Measurements from ENCODE around the gene NPM1.

Gene NPM1

DNA sequence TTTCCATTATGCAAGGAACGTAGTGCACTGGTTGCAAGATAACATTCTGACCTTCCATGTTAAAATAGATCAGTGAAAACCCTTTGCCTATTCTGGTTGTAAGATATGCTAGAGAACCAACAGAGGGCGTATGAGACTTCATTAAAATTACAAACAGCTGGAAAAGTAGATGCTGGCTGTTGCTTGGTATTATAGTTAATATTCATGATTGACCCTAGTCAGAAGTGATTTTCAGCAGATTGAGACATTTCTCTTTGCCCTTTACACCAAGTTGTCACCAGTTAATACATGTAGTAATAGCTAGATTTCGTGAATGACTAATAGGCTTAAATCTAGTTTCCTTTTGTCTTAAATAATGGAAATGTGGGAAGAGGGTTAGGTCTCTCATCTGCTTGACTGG lies 18.0 kb downstream of the NPM1 start:
- H3K4me3 ChIP-seq (ENCODE audit: low read length): no peak overlapping the region
- H3K79me2 ChIP-seq (ENCODE audit: low read length): peaks cover 71% of the 10 kb centered on the region
- no peak overlapping the region for H3K4me2 ChIP-seq (ENCODE audit: low read depth, low read length)
- TF ChIP-seq EZH2 (optimal IDR thresholded peaks at IDR 0.05; ENCODE audit: low read depth, low read length): no peak
- TF ChIP-seq, protein P1, sequence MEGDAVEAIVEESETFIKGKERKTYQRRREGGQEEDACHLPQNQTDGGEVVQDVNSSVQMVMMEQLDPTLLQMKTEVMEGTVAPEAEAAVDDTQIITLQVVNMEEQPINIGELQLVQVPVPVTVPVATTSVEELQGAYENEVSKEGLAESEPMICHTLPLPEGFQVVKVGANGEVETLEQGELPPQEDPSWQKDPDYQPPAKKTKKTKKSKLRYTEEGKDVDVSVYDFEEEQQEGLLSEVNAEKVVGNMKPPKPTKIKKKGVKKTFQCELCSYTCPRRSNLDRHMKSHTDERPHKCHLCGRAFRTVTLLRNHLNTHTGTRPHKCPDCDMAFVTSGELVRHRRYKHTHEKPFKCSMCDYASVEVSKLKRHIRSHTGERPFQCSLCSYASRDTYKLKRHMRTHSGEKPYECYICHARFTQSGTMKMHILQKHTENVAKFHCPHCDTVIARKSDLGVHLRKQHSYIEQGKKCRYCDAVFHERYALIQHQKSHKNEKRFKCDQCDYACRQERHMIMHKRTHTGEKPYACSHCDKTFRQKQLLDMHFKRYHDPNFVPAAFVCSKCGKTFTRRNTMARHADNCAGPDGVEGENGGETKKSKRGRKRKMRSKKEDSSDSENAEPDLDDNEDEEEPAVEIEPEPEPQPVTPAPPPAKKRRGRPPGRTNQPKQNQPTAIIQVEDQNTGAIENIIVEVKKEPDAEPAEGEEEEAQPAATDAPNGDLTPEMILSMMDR (IDR thresholded peaks at IDR 0.05; ENCODE audit: low read length): peak; percentile 48
- H3K9me2 ChIP-seq (replicated peaks; ENCODE audit: insufficient read depth, low read length): no peaks in the 10 kb centered on the region
- no peak overlapping the region for H3K27ac ChIP-seq (ENCODE audit: low read length)
- peaks cover 48% of the 10 kb centered on the region for H3F3A ChIP-seq (ENCODE audit: insufficient read depth, low read length)
- H3K9me3 ChIP-seq (replicated peaks; ENCODE audit: insufficient read depth, low read length): no peaks in the 10 kb centered on the region
- peaks cover 42% of the 10 kb centered on the region for H3K36me3 ChIP-seq (replicated peaks; ENCODE audit: insufficient read depth, low read length)
- H2AFZ ChIP-seq (ENCODE audit: low read length): no peak overlapping the region
- DNase-seq: no peak
- no peak overlapping the region for H3K9ac ChIP-seq (ENCODE audit: low read length)
- H4K20me1 ChIP-seq (ENCODE audit: insufficient read depth, low read length): peaks cover 69% of the 10 kb centered on the region
- H3K27me3 ChIP-seq (replicated peaks; ENCODE audit: insufficient read depth, low read length): no peaks in the 10 kb centered on the region
- H3K4me1 ChIP-seq (ENCODE audit: low read length): 0 out of 2 replicates have a peak, but pooled peaks cover 3% of the 10 kb centered on the region

DNA sequence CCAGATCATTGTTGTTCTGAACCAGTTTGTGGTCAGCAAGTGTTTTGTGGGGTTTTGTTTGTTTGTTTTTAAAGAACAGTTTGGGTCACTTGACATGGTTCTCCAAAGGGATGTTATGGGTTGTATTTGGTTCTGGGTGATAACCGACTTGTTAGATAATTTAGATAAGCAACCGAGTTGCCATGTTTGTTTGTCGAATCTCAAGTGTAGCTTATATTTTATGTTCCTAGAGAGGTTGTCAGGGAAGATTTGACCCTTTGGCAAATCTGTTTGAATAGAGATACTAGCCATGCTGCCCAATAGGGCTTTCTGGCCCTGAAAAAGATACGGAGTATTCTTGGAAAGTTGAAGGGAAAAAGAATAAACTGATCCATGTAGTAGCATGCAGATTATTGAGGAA lies 19.6 kb downstream of the NPM1 start:
- Histone ChIP-seq H3K4me3 (ENCODE audit: low read length) (no peak overlapping the region), H3F3A (ENCODE audit: insufficient read depth, low read length) (peaks cover 47% of the 10 kb centered on the region), H3K4me1 (ENCODE audit: low read length) (no peaks in the 10 kb centered on the region), H3K9ac (ENCODE audit: low read length) (no peak overlapping the region), H3K79me2 (ENCODE audit: low read length) (peaks cover 71% of the 10 kb centered on the region), H2AFZ (ENCODE audit: low read length) (no peak overlapping the region), H3K9me3 (replicated peaks; ENCODE audit: insufficient read depth, low read length) (no peaks in the 10 kb centered on the region), H3K27me3 (replicated peaks; ENCODE audit: insufficient read depth, low read length) (no peaks in the 10 kb centered on the region), H3K4me2 (ENCODE audit: low read depth, low read length) (no peak overlapping the region), H3K9me2 (replicated peaks; ENCODE audit: insufficient read depth, low read length) (no peaks in the 10 kb centered on the region), H3K27ac (ENCODE audit: low read length) (no peak overlapping the region), H4K20me1 (ENCODE audit: insufficient read depth, low read length) (peaks cover 70% of the 10 kb centered on the region), H3K36me3 (replicated peaks; ENCODE audit: insufficient read depth, low read length) (peaks cover 37% of the 10 kb centered on the region; the same call in 1 of the 2 replicates)
- TF ChIP-seq EZH2 (optimal IDR thresholded peaks at IDR 0.05; ENCODE audit: low read depth, low read length): no peak
- TF ChIP-seq EZH2phosphoT487 (IDR thresholded peaks at IDR 0.05; ENCODE audit: low read length): no peak
- TF ChIP-seq, protein P1 (IDR thresholded peaks at IDR 0.05; ENCODE audit: low read length): no peak
- no peak for DNase-seq

DNA sequence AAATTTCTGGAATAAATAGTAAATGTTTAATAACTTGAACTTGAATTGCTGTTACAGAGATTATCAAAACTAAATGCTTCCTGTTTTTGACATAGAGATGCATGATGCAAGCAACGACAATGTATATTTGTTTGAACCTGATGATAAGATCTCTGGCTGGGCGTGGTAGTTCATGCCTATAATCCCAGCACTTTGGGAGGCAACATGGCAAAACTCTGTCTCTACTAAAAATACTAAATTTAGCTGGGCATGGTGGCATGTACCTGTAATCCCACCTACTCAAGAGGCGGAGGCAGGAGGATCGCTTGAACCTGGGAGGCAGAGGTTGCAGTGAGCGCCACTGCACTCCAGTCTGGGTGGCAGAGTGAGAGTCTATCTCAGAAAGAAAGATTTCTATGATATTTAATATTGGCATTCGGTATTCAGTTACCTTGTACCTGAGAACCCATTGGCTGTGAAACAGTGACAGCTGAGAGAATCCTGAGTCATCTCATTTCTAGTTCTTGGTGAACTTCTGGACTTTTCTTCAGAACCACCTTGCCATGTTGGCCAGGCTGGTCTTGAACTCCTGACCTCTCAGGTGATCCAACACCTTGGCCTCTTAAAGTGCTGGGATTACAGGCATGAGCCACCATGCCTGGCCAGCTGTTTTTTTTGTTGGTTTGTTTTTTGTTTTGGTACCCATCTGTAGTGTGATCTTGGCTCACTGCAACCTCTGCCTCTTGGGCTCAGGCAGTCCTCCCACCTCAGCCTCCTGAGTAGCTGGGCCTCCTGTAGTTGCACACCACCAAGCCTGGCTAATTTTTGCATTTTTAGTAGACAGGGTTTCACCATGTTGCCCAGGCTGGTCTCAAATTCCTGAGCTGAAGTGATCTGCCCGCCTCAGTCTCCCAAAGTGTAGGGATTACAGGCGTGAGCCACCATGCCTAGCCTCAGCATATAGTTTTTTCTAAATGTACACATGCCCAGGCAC lies 21.8 kb downstream of the NPM1 start:
- no peaks in the 10 kb centered on the region for H3K9me2 ChIP-seq (replicated peaks; ENCODE audit: insufficient read depth, low read length)
- peaks cover 46% of the 10 kb centered on the region for H3K36me3 ChIP-seq (replicated peaks; ENCODE audit: insufficient read depth, low read length)
- H3K4me2 ChIP-seq (ENCODE audit: low read depth, low read length): no peak overlapping the region
- H3K27me3 ChIP-seq (replicated peaks; ENCODE audit: insufficient read depth, low read length): no peaks in the 10 kb centered on the region
- H3K4me1 ChIP-seq (ENCODE audit: low read length): no peaks in the 10 kb centered on the region
- H2AFZ ChIP-seq (ENCODE audit: low read length): no peak overlapping the region
- H3K4me3 ChIP-seq (ENCODE audit: low read length): no peak overlapping the region
- peaks cover 81% of the 10 kb centered on the region for H4K20me1 ChIP-seq (ENCODE audit: insufficient read depth, low read length)
- H3F3A ChIP-seq (ENCODE audit: insufficient read depth, low read length): peaks cover 68% of the 10 kb centered on the region
- peaks cover 74% of the 10 kb centered on the region for H3K79me2 ChIP-seq (ENCODE audit: low read length)
- no peaks in the 10 kb centered on the region for H3K9me3 ChIP-seq (replicated peaks; ENCODE audit: insufficient read depth, low read length)
- no peak for DNase-seq
- H3K27ac ChIP-seq (ENCODE audit: low read length): no peak overlapping the region
- no peak overlapping the region for H3K9ac ChIP-seq (ENCODE audit: low read length)
- TF ChIP-seq EZH2phosphoT487 (IDR thresholded peaks at IDR 0.05; ENCODE audit: low read length) (no peak), EZH2 (optimal IDR thresholded peaks at IDR 0.05; ENCODE audit: low read depth, low read length) (no peak)
- TF ChIP-seq, protein P1 (IDR thresholded peaks at IDR 0.05; ENCODE audit: low read length): no peak
